Memory B cell (primary cell): ENCODE measurements around the gene PVALEF.

Experiments used
- ATAC-seq: fragments of 150-1000 bp; cut with Tn5 transposase; 2 replicates; pipeline ENCODE4 v1.10.0; 2021; ENCODE audit warnings: low read depth, mild to moderate bottlenecking, moderate library complexity
- DNase-seq, 2 donors: peaks; one replicate each; pipeline ENCODE4 v3.0.0; 2022; ENCODE audit warnings: low spot score in 2 of 2
- H3K27ac Mint-ChIP-seq: one replicate; pipeline ENCODE4 v1.8.0; 2022; ENCODE audit warnings: mild to moderate bottlenecking, moderate library complexity, mixed read lengths
- H3K27me3 Mint-ChIP-seq: one replicate; pipeline ENCODE4 v1.8.0; 2022; ENCODE audit warnings: mixed read lengths
- H3K36me3 Mint-ChIP-seq: one replicate; pipeline ENCODE4 v1.8.0; 2022; ENCODE audit warnings: mild to moderate bottlenecking, mixed read lengths
- H3K4me1 Mint-ChIP-seq: one replicate; pipeline ENCODE4 v1.8.0; 2022; ENCODE audit warnings: mixed read lengths
- H3K4me3 Mint-ChIP-seq: one replicate; pipeline ENCODE4 v1.8.0; 2022; ENCODE audit warnings: mild to moderate bottlenecking, moderate library complexity, mixed read lengths
- H3K9me3 Mint-ChIP-seq: one replicate; pipeline ENCODE4 v1.8.0; 2022; ENCODE audit warnings: mixed read lengths

Gene PVALEF

GRCh38 chr17:81194225-81194760 is 29.0 kb downstream of the PVALEF start:
- H3K27me3 Mint-ChIP-seq: no peaks in the 10 kb centered on the region
- H3K4me1 Mint-ChIP-seq: no peaks in the 10 kb centered on the region
- H3K9me3 Mint-ChIP-seq: no peaks in the 10 kb centered on the region
- H3K4me3 Mint-ChIP-seq: no peak overlapping the region
- H3K36me3 Mint-ChIP-seq: peaks cover 6% of the 10 kb centered on the region
- ATAC-seq (no peak), DNase-seq (no peak)
- H3K27ac Mint-ChIP-seq: no peak overlapping the region

- Mint-ChIP-seq H3K27me3 (no peaks in the 10 kb centered on the region), H3K4me1 (no peaks in the 10 kb centered on the region), H3K4me3 (no peak overlapping the region), H3K36me3 (peaks cover 6% of the 10 kb centered on the region), H3K27ac (no peak overlapping the region), H3K9me3 (no peaks in the 10 kb centered on the region)
- no peak for ATAC-seq
- no peak for DNase-seq
Measured at GRCh38 chr17:81194941-81195901, 29.9 kb downstream of the PVALEF start.

GRCh38 chr17:81195941-81196495 is 30.7 kb downstream of the PVALEF start:
- Mint-ChIP-seq H3K36me3 (peaks cover 6% of the 10 kb centered on the region), H3K27me3 (no peaks in the 10 kb centered on the region), H3K27ac (no peak overlapping the region), H3K4me1 (no peaks in the 10 kb centered on the region), H3K4me3 (no peak overlapping the region), H3K9me3 (no peaks in the 10 kb centered on the region)
- ATAC-seq (no peak), DNase-seq (no peak)

- peaks cover 6% of the 10 kb centered on the region for H3K36me3 Mint-ChIP-seq
- no peaks in the 10 kb centered on the region for H3K27me3 Mint-ChIP-seq
- DNase-seq (no peak), ATAC-seq (no peak)
- H3K4me1 Mint-ChIP-seq: no peaks in the 10 kb centered on the region
- H3K9me3 Mint-ChIP-seq: no peaks in the 10 kb centered on the region
- no peak overlapping the region for H3K4me3 Mint-ChIP-seq
- no peak overlapping the region for H3K27ac Mint-ChIP-seq
Measured at GRCh38 chr17:81196505-81197408, 31.4 kb downstream of the PVALEF start.

- Mint-ChIP-seq H3K36me3 (peaks cover 9% of the 10 kb centered on the region), H3K4me1 (no peaks in the 10 kb centered on the region), H3K27ac (no peak overlapping the region), H3K9me3 (no peaks in the 10 kb centered on the region), H3K4me3 (no peak overlapping the region), H3K27me3 (no peaks in the 10 kb centered on the region)
- no peak for DNase-seq
- ATAC-seq: no peak
Measured at GRCh38 chr17:81197409-81197795, 32.1 kb downstream of the PVALEF start.

GRCh38 chr17:81197831-81198490 is 32.7 kb downstream of the PVALEF start:
- DNase-seq (no peak), ATAC-seq (no peak)
- no peaks in the 10 kb centered on the region for H3K27me3 Mint-ChIP-seq
- no peaks in the 10 kb centered on the region for H3K4me1 Mint-ChIP-seq
- no peaks in the 10 kb centered on the region for H3K9me3 Mint-ChIP-seq
- peaks cover 9% of the 10 kb centered on the region for H3K36me3 Mint-ChIP-seq
- H3K4me3 Mint-ChIP-seq: no peak overlapping the region
- H3K27ac Mint-ChIP-seq: no peak overlapping the region

- ATAC-seq (no peak), DNase-seq (no peak)
- H3K27ac Mint-ChIP-seq: no peak overlapping the region
- no peaks in the 10 kb centered on the region for H3K4me1 Mint-ChIP-seq
- H3K27me3 Mint-ChIP-seq: no peaks in the 10 kb centered on the region
- peaks cover 9% of the 10 kb centered on the region for H3K36me3 Mint-ChIP-seq
- no peaks in the 10 kb centered on the region for H3K9me3 Mint-ChIP-seq
- no peak overlapping the region for H3K4me3 Mint-ChIP-seq
Measured at GRCh38 chr17:81198826-81199481, 33.6 kb downstream of the PVALEF start.

GRCh38 chr17:81199482-81199830 is 34.1 kb downstream of the PVALEF start:
- no peak overlapping the region for H3K4me3 Mint-ChIP-seq
- peaks cover 7% of the 10 kb centered on the region for H3K36me3 Mint-ChIP-seq
- no peak overlapping the region for H3K27ac Mint-ChIP-seq
- DNase-seq: no peak
- no peaks in the 10 kb centered on the region for H3K27me3 Mint-ChIP-seq
- no peaks in the 10 kb centered on the region for H3K9me3 Mint-ChIP-seq
- no peak for ATAC-seq
- H3K4me1 Mint-ChIP-seq: no peaks in the 10 kb centered on the region

- H3K27me3 Mint-ChIP-seq: no peaks in the 10 kb centered on the region
- H3K36me3 Mint-ChIP-seq: peaks cover 7% of the 10 kb centered on the region
Measured at GRCh38 chr17:81200201-81200600, 34.9 kb downstream of the PVALEF start.

GRCh38 chr17:81200695-81201580 is 35.6 kb downstream of the PVALEF start:
- no peak overlapping the region for H3K27ac Mint-ChIP-seq
- no peaks in the 10 kb centered on the region for H3K27me3 Mint-ChIP-seq
- H3K4me3 Mint-ChIP-seq: no peak overlapping the region
- ATAC-seq: peak; percentile 60
- H3K9me3 Mint-ChIP-seq: no peaks in the 10 kb centered on the region
- H3K4me1 Mint-ChIP-seq: no peaks in the 10 kb centered on the region
- DNase-seq: no peak
- H3K36me3 Mint-ChIP-seq: peaks cover 7% of the 10 kb centered on the region

More at GRCh38 chr17:81200201-81200600, 34.9 kb downstream of the PVALEF start:
- Mint-ChIP-seq H3K4me1 (no peaks in the 10 kb centered on the region), H3K9me3 (no peaks in the 10 kb centered on the region), H3K4me3 (no peak overlapping the region), H3K27ac (no peak overlapping the region)
- DNase-seq (no peak), ATAC-seq (no peak)

- Mint-ChIP-seq H3K4me1 (no peaks in the 10 kb centered on the region), H3K27ac (no peak overlapping the region)
Measured at GRCh38 chr17:81202318-81202717, 37.0 kb downstream of the PVALEF start.

GRCh38 chr17:81203136-81203535 is 37.8 kb downstream of the PVALEF start:
- ATAC-seq (no peak), DNase-seq (no peak)
- H3K4me1 Mint-ChIP-seq: peaks cover 6% of the 10 kb centered on the region
- no peaks in the 10 kb centered on the region for H3K9me3 Mint-ChIP-seq
- H3K27ac Mint-ChIP-seq: no peak overlapping the region
- H3K36me3 Mint-ChIP-seq: peaks cover 7% of the 10 kb centered on the region
- no peak overlapping the region for H3K4me3 Mint-ChIP-seq
- H3K27me3 Mint-ChIP-seq: no peaks in the 10 kb centered on the region

More at GRCh38 chr17:81202318-81202717, 37.0 kb downstream of the PVALEF start:
- Mint-ChIP-seq H3K4me3 (no peak overlapping the region), H3K27me3 (no peaks in the 10 kb centered on the region), H3K9me3 (no peaks in the 10 kb centered on the region), H3K36me3 (peaks cover 7% of the 10 kb centered on the region)
- no peak for DNase-seq
- ATAC-seq: no peak
